NCI-H2029 treated with DMSO at 0.1 percent for 48 hours (cell line): ENCODE measurements around the gene KRT15.

Source experiments
- DNase-seq: peaks from one replicate; lab custom pipeline; 2025; lab: John Stamatoyannopoulos, UW

KRT15 gene

DNA sequence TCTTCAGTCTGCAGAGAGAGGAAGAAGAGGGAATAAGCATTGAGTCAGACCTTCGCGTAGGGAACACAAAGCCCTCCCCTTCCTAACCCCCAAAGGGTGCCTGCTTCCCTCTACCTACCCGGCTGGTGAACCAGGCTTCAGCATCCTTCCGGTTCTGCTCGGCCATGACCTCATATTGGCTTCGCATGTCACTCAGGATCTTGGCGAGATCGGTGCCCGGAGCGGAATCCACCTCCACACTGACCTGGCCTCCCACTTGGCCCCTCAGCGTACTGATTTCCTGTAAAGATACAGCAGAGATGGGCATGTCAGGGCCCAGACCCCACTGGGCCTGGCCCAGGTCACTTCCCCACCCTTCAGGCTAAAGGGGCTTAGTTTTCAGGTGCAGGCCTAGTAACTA is 5.6 kb upstream of the KRT15 start:
- DNase-seq, result no peak

DNA sequence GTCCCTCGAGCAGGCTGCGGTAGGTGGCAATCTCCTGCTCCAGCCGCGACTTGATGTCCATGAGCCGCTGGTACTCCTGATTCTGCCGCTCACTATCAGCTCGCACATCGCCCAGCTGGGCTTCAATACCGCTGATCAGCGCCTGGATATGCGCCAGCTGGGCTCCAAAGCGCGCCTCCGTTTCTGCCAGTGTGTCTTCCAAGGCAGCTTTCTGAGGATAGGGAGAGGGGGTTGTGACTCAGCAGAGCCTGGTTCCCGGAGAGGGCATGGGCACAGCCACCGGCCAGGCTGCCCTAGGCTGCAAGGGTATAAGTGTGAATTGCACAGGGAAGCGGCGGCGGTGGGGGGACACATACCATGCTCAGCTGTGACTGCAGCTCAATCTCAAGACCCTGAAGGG is 5.1 kb upstream of the KRT15 start:
- DNase-seq, result no peak

DNA sequence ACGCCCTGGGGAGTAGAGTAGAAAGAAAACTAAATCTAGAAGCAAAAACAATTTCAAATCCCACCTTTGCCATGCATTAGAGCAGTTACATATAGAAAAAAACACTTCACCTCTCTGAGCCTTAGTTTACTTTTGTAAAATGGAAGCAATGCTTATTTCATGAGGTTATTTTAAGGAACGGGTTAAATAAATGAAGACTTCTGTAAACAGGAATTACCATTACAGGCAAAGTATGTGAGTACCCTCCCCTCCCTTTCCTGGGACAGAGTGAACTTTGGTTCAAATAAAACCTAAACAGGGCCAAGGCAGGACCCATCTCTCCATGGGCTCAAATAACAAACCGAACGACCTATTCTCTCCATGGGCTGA is 4.5 kb upstream of the KRT15 start:
- DNase-seq, result no peak

DNA sequence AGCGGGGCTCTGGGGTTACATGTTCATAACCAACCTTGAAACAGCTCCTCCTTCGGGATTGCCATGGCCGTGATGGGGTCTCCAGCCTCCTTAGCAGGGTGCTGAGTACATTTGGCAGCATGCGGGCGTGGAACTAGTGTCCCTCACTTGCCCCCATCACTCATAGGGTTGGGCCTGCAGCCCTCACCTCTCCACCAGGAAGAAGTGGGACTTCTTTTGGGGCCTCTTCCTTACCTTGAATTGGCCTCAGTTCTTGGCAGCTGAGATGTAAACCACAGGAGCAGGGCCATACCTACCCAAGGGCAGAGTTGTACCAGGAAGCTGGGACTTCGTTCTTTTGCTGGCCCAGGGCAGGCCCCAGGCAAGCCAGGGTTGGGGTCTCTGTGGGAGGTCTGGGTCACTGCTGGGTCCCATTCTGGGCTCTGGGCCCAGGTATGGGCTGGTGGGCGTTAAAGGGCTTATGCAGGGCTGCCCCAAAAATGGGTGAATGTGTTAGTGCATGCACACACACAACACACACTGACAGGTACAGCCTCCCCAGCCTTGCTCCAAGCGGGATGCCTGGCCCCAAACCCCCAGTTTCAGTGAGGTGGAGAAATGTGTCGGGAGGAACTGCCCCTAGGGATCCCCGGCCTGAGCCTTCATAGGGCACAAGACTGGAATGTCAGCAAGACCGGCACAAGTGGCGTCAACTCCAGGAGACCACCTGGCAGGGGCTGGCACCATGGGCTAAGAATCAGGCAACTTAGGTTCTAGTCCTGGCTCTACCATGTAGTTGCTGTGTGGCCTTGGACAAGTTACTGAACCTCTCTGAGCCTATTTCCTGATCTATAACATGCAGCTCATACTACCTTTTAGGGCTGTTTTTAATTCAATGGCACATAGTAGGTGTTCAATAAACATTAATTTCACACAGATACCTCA is 3.9 kb upstream of the KRT15 start:
- DNase-seq, result no peak

DNA sequence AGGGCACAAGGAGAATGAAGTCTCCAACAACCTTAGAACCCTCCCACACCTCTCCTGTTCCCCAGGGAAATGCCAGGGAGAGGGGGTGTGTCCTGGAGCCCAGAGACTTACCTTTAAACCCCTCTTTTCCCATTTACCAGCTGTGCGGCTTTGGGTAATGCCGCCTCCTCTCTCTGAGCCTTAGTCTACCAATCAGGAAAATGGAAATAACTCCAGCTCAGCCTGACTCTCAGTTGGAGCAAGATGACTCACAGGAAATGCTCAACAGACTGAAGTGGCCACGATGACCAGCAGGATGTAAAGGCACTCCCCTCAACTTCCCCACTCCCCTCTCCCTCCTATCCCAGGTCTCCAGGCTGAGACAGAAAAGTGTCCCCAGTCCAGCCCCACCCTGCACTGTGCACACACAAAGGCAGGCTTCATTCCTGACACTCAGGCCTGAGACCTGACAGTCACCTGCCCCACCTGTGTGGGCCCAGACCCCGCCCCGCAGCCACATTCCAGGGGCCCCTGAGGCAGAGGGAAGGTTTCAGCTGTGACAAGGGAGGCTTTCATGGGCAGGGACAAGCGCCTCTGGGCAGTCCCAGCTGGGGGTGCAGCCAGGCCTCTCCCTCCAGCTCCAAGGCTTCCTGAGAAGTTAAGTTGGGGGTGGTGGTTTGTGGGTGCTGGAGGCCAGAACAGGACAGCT is 3.0 kb upstream of the KRT15 start:
- DNase-seq, result no peak

DNA sequence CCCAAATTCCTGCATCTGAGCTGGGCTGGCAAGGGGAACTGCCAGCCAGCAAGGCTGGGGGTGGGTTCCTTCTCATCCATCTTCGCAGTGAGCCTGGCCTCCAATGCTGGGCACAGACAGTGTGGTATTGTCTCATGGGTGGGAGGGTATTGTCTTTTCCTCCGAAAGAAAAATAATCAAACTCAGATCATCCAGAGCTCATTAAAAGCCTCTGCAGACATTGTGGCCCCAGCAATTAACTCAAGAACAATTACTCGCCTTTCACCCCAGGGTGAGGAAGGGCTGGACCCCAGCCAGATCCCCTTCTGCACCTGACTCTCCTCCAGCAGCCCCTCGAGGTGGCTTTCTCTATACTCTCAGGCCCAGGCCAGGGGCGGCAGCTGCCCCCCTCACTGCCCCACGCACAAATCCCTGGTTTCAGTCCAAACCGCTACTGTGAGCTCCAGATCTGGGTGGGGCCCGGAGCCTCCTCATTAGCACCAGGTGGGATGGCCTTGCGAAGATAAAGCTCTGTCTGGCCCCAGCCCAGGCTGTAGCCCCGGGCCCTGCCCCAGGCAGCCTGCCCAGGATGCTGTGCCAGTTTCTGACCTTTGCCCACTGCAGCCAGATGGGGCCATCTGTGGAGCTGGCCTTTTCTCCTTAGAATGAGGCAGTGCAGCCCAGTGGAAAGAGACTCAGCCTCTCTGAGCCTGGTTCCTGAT is 2.3 kb upstream of the KRT15 start:
- DNase-seq, result peak; percentile 70

DNA sequence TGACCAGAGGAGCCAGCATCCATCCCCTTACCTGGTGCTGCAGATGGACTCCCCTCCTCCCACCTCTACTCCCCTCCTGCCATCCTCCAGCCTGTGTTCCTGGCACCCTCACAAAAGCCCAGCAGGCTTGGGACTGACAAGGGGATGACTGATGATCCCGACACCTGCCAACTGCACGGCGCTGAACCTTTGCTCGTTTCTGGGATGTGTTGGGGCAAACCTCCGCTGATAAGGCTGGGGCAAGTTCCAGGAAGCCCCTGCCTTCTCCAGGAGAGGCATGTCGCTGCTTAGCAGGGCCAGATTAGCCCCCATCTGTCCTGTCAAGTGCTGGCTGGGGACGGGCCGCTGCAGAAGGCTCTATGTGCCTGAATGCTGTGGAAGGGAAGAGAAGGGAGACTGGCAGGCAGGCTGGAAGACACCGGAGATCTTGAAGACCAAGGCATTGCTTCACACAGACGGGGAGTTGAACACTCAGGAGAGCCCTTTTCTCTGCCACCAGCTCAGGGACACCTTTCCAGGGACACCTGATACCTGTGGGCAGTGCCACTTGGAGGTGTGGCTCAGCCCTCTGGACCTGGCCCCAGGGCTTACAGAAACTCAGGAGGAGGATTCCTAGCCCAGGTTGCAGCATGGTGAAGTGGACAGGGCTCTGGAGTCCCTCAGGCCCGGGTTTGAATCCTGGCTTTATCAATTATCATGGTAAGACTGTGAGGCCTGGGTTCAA is 973 bp upstream of the KRT15 start:
- peak; percentile 77 for DNase-seq

DNA sequence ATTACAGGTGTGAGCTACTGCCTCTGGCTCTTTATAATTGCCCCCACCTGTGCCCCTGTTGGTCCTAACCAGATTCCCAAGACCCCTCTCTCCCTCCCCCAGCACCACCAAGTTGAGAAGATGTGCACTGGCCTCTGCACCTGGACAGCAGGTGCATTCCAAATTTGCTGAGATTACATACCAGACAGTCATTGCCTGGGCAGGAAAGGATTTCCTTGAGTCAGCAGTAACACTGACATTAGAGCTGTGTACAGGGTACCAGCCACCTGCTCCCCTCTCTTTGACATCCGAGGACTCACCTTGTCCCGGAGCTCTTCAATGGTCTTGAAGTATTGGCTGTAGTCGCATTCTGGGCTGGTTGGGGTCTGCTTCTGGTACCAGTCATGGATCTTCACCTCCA is 659 bp downstream of the KRT15 start:
- no peak for DNase-seq

DNA sequence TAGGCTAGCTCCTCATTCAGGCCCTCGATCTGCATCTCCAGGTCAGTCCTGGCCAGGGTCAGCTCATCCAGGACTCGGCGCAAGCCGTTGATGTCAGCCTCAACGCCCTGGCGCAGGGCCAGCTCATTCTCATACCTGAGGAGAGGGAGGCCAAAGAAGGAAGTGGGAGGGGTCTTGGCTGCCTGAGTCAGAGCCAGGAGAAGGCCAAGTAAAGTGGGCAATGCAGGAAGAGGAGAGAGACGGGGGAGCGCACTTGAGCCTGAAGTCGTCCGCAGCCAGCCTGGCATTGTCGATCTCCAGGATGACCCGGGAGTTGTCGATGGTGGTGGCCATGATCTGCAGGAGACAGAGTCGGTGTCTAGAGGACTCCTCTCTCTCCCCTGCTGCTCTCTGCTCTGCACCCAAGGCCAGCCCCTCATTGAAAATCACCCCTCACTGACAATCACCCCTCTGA is 1.8 kb downstream of the KRT15 start:
- DNase-seq, result peak; percentile 26

DNA sequence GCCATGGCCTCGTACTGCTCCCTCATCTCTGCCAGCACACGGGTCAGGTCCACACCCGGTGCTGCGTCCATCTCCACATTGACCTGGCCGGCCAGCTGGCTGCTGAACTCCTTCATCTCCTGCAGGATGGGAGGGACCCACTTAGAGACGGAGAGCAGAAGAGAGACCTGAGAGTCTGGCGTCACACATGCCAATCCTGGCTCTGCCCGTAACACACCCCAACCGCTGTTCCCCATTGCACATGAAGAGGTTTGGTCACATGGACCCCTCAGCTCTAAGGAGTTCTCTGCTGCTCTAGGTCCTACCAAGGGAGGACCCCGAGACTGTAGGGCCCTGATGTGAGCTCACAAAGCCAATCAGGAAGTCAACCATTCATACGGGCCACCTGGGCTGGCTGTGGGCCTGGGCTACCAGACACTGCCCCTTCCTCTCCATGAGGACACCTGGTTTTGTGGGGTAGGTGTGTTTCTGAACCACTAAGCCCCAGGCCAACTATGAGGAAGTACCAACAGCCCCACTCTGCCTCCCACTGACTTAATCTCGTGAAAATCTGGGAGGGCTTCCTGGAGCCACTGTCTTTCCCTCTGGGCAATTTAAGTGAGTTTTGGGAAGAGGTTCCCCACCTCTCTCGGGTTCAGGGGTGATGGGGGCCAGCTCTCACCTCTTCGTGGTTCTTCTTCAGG is 2.4 kb downstream of the KRT15 start:
- DNase-seq, result no peak

DNA sequence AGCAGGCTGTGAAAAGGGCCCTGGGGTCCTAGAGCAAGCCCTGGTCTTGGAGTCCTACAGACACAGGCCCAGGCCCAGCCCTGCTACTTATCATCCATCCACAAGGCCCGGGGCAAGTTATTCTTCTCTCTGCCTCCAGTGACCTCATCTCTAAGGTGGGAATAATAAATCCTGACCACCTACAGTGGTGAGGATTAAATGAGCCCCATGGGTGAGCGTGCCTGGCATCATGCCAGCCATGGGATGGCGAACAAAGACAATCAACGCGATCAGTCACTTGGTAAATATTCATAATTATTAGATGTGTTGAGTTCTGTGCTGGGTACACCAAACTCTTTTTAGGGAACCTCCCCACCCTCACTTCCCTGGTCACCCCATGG is 5.5 kb downstream of the KRT15 start:
- DNase-seq, result no peak

DNA sequence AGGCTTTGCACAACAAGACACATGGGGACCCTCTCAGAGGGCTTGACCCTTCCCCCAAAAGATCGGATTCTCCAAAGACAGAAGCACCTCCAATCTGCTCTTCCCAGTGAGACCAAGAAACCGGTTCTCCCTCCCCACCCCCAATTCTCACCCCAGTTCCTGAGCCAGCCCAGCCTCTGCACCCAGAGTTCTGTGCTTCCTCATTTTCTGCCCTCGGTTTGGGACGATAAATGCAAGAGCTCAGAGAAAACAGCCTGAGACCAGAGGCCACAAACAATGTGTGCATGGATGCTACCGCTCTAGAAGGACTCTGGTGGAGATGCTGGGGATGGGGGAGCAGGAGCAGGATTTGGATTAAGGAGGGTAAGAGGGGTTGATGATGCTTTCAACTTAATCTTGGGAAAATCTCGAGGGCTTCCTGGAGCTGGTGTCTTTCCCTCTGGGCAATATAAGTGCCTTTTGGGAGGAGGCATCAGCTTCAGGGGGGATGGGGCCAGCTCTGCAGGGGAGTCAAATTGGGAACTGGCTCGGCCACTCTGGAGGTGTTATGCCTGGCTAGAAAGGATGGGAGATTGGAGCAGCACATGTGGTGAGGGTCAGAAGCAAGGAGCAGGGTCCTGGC is 6.0 kb downstream of the KRT15 start:
- no peak for DNase-seq

DNA sequence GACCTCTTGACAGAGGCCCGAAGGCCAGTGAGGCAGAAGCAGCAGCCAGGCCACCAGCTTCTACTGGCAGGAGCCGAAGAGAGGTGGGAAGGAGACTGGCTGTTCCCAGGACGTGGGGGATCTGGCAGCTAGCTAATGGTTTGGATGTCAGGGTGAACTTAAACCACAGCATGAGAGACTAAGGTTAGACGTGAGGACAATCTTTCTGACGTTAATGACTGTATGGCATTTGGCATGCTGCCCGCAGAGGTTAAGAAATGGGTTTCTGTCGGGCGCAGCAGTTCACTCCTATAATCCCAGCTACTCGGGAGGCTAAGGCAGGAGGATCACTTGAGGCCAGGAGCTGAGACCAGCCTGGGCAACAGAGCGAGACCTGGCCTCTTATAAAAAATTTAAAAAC is 7.0 kb downstream of the KRT15 start:
- no peak for DNase-seq

DNA sequence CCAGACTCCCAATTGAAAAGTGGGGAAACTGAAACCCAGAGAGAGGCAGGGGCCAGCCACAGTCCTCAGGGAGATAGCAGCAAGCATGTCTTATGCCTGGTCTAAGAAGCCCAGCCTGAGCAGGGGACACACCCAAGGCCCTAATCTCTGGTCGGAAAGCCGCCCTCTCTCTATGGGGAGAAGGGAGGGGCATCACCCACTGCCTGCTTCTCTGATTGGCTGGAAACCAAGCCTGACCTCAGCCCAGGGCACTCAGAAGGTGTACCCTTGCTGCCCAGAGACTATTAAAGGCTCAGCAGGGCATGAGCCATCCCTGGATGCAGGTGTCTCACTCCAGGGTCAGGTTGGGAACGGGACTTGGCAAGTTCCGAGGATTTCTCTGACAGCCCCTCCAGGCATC is 7.6 kb downstream of the KRT15 start:
- DNase-seq, result no peak

DNA sequence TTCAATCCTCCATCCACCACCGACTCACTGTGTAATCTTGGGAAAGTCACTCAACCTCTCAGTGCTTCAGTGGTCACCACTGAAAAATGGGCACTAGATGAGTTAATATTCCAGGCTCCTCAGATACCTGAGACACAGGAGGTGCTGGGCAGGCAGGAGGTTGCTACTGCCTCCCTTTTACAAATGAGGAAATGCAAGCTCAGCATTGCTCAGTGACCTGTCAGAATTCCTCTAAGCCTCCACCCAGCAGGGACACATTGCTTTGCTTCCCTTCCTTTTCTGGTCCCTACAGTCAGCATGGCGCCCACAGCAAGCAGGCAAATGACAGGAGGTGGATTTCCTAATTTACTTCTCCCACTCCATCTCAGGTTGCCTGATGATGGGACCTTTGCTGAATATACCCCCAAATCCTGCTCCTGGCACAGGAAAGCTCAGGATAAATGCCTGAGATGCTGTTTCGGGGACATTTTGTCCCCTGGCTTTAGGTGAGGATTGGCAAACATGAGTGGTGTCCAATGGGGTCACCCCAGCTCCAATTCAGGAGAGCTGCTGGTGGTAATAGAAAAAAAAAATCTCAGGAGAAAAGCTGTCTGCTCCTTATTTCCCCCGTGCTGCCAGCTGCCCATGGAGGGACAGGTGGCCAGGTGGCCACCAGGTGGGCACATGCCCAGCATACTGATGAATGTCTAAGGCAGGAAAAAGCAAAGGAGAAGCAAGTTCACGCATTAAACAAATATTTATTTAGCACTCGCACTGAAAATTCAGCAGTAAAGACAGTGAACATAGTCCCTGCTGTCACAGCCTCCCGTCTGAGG is 8.2 kb downstream of the KRT15 start:
- no peak for DNase-seq

DNA sequence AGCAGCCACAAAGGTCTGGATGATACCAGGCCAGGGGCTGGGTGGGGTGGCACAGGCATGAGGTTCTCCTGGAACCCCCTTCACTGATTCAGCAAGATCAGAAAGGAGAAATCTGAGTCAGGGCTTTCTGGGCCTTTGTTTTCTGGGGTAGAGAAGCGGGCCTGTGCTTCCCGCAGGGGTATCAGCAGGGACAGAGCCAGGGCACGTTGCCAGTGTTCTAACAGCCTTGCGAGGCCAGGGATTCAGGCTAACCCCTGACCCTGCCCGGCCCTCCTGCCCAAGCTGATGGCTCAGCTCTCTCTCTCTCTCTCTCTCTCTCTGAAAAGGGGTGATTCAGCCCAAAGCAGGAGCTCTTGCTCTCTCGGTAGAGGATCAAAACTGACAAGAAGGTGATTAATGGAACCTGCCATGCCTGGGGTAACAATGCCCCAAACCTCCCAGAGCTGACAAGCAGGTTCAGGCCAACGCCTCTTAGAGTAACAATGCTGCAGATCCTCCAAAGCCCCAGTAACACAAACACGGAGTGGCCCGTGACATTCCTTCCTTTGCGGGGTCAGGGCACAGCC is 11.3 kb downstream of the KRT15 start:
- DNase-seq, result no peak

DNA sequence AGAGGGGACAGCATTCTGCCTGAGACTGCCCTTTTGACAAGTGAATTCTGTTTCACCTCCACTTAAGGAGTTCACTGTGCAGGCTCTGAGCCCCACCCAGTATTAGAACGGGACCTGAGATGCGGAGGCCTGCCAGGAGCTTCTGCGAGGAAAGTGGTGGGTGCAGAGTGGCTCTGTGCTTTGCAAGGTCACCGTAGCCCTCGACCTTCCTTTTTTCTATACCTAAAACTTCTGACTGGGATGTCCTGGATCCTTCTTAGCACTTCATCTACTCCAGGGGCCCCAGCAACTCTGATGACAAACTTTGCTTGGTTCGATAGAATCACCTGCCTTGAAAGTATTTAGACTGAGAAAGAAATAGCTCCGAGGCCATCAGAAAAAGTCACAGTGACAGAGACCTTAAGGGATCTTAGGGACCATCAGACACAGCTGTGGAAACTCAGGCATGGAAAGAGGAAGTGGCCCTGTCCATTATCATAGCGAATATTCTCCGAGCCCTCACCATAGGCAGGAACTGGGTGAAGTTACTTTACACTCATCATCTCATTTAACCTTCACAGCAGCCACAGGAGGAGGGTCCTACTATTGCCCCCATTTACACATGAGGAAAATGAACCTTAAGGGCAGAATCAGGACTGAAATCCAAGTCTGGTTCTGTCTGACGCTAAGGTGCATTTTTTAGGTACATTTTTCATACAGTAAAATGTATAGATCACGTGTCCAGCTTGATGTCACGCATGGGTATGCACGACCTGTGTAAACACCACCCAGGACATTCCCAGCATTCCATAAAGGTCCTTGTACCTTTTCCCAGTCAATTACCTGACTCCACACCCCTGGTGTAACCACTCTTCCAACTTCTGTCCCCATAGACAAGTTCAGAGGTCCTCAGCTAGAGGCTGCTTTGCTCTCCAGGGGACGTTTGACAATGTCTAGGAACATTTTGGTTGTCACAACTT is 12.6 kb downstream of the KRT15 start:
- no peak for DNase-seq

DNA sequence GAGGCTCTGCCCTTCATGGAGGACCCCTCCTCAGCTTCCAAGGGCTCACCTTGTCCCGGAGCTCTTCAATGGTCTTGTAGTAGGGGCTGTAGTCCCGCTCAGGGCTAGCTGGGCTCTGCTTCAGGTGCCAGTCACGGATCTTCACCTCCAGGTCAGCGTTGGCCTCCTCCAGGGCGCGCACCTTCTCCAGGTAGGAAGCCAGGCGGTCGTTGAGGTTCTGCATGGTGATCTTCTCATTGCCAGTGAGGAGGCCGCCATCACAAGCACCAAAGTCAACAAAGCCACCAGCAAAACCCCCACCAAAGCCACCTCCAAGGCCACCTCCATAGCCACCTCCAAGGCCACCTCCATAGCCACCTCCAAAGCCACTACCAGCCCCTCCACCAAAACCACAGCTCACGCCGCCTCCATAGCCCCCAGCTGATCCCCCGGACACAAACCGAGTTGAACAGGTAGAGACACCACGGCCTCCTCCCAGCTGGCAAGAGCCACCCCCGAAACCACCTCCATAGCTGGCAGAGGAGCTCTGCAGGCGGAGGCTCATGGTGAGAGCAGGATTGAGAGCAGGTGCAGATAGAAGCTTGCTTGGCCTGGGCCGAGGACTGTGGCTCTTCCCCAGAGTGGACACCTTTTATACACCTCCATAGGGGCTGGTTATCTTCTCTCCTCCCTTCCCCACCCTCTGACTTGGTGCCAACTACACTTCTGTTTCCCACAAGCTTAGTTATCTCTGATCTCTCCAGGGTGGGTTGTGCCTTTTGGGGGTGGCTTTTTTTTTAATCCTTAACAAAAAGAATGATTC is 13.5 kb downstream of the KRT15 start, which contains the start of gene KRT13:
Gene KRT13 (minus strand): TSS at position 606 of the 802 bp plus-strand sequence. CDS start 62 bp downstream, at position 544.
- no peak for DNase-seq
